RWPE1 (cell line): ENCODE measurements around the gene TRIM67.

Source experiments
- CTCF ChIA-PET: fragments of 350-600 bp; sonication (Branson Sonifier 250); formaldehyde crosslinking; extraction: SDS; loops from one replicate; lab custom pipeline; 2021; lab: Yijun Ruan, JAX
- POLR2A ChIA-PET: fragments of 400-600 bp; formaldehyde crosslinking; extraction: SDS; loops from one replicate; lab custom pipeline; 2020; ENCODE audit warnings: antibody characterized with exemption; ENCODE audit not compliant: low non-redundant PET; lab: Yijun Ruan, JAX
- DNase-seq: peaks from one replicate; pipeline ENCODE4 v3.0.0; 2012; ENCODE audit warnings: low spot score
- H3K27ac ChIP-seq: fragments of 450-650 bp; 2 replicates; pipeline ENCODE4 v1.5.1; 2017
- TF ChIP-seq, protein P1 (sequence below): fragments of 450-650 bp; conservative IDR thresholded peaks from 2 replicates; pipeline ENCODE4 v1.5.1; 2017; ENCODE audit warnings: low read depth, mild to moderate bottlenecking

Gene TRIM67

DNA sequence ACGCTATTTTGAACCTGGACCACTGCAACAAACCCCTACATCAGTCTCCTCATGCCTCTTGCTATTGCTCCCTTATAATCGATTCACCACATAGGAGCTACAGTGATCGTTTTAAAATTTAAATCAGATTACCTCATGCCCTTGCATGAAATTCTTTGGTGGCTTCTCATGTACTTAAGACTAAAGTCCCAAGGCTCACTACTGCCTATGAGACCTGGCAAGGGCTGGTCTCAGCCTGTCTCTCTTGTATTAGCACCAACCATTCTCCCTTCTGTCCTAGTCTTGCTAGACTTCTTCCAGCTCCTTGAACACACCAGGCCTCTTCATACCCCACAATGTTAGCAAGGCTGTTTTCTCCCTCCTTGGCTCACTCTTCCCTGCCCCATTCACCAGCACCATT, 72.6 kb downstream of the TRIM67 start:
- DNase-seq: no peak
- CTCF ChIA-PET: interaction anchor here (0.7 to 1.3 kb wide), 2 partner anchors 31 to 222 kb away, joined by 3 read pairs; no protein-coding TSS in a partner anchor
- TF ChIP-seq, protein P1, sequence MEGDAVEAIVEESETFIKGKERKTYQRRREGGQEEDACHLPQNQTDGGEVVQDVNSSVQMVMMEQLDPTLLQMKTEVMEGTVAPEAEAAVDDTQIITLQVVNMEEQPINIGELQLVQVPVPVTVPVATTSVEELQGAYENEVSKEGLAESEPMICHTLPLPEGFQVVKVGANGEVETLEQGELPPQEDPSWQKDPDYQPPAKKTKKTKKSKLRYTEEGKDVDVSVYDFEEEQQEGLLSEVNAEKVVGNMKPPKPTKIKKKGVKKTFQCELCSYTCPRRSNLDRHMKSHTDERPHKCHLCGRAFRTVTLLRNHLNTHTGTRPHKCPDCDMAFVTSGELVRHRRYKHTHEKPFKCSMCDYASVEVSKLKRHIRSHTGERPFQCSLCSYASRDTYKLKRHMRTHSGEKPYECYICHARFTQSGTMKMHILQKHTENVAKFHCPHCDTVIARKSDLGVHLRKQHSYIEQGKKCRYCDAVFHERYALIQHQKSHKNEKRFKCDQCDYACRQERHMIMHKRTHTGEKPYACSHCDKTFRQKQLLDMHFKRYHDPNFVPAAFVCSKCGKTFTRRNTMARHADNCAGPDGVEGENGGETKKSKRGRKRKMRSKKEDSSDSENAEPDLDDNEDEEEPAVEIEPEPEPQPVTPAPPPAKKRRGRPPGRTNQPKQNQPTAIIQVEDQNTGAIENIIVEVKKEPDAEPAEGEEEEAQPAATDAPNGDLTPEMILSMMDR: no peak
- no peak overlapping the region for H3K27ac ChIP-seq
- POLR2A ChIA-PET: no interaction called here

DNA sequence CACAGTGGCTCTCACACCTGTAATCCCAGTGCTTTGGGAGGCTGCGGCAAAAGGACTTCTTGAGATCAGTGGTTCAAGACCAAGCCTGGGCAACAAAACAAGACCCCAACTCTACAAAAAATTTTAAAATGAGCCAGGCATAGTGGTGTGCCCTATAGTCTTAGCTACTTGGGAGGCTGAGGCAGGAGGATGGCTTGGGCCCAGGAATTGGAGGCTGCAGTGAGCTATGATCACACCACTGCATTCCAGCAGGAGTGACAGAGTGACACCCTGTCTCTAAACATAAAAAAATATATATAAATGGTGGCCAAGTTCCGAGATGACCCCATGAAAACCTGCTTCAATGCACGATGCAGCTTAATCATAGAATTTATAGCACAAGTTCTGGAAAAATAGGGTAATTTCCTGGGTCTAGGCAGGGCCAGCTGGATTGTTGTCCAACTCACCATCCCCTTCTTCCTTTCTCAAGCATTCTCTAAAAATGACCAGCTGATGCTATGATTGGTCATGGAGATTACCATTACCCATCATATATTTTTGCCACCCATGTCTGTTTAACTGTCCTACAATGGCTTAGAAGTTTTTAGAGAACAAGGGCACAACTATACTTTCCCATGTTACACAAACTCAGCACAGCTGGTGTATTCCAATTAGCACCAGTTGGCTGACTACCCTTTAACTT, 73.8 kb downstream of the TRIM67 start:
- H3K27ac ChIP-seq: no peak overlapping the region
- ChIA-PET CTCF (interaction anchor here (0.7 kb wide), 1 partner anchor 223 kb away, joined by 3 read pairs; no protein-coding TSS in a partner anchor), POLR2A (no interaction called here)
- no peak for DNase-seq
- TF ChIP-seq, protein P1: no peak

- H3K27ac ChIP-seq: no peak overlapping the region
- TF ChIP-seq, protein P1: no peak
- ChIA-PET POLR2A (no interaction called here), CTCF (interaction anchor here (0.5 kb wide), 1 partner anchor 90 kb away, joined by 3 read pairs; no protein-coding TSS in a partner anchor)
- no peak for DNase-seq
Observed at GRCh38 chr1:231236208-231236591, 74.3 kb downstream of the TRIM67 start.

- no peak overlapping the region for H3K27ac ChIP-seq
- POLR2A ChIA-PET: no interaction called here
- DNase-seq: no peak
- TF ChIP-seq, protein P1: no peak
- CTCF ChIA-PET: interaction anchor here (0.5 kb wide), 1 partner anchor 90 kb away, joined by 3 read pairs; no protein-coding TSS in a partner anchor
Observed at GRCh38 chr1:231236938-231237337, 75.1 kb downstream of the TRIM67 start.

GRCh38 chr1:231238298-231238697, 76.4 kb downstream of the TRIM67 start:
- ChIA-PET POLR2A (no interaction called here), CTCF (no interaction called here)
- H3K27ac ChIP-seq: no peak overlapping the region
- TF ChIP-seq, protein P1: no peak
- no peak for DNase-seq

DNA sequence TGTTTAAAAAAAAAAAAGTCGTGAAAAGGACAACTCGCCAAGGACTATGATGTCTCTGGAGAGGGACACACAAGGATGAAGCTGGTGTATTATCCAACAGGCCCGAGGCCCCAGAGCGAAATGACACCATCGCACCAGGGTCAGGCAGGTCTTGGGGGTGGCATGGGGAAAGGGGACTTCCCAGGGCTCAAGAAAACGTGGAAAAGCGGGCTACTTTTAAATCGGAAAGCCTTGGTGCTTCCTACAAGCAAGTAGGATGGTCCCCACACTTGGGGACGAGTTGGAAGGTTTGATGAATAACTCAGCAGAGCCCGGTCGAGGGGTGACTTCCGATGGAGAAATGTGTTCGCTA, 78.6 kb downstream of the TRIM67 start:
- TF ChIP-seq, protein P1: no peak
- ChIA-PET POLR2A (no interaction called here), CTCF (no interaction called here)
- H3K27ac ChIP-seq: peak overlapping the region; percentile 85
- peak; percentile 30 for DNase-seq
